Activated CD4-positive, alpha-beta memory T cell treated with anti-CD3 and anti-CD28 coated beads, Interleukin-2, amount 10 ng/mL, durations not matched to agents 7 days and 5 days (primary cell): ENCODE data around the gene HSD17B1. TPM values are rescaled to one million over a fixed set of nuclear protein-coding genes. Genes with fewer than 3 reads are reported as not detected.
"Not testable (repeated sequence)": the region's sequence is repeated elsewhere in the genome, so short reads cannot be mapped to it uniquely, and the experiment has no call there.

Source experiments
- CTCF ChIA-PET: fragments of 350-600 bp; sonication (Branson Sonifier 250); formaldehyde crosslinking; loops from one replicate; lab custom pipeline; 2021; ENCODE audit warnings: antibody characterized with exemption, inconsistent platforms; lab: Charles Lee
- POLR2A ChIA-PET: fragments of 350-600 bp; sonication (Branson Sonifier 250); formaldehyde crosslinking; loops from one replicate; lab custom pipeline; 2021; ENCODE audit warnings: antibody characterized with exemption; lab: Charles Lee
- DNase-seq: peaks from one replicate; pipeline ENCODE4 v3.0.0-alpha.2; 2020
- H3K27ac Mint-ChIP-seq: one replicate; pipeline ENCODE4 v1.8.0; 2021; ENCODE audit warnings: mild to moderate bottlenecking, mixed read lengths
- H3K27me3 Mint-ChIP-seq: one replicate; pipeline ENCODE4 v1.8.0; 2021; ENCODE audit warnings: mixed read lengths
- H3K36me3 Mint-ChIP-seq: one replicate; pipeline ENCODE4 v1.8.0; 2021; ENCODE audit warnings: low read depth, mixed read lengths
- H3K4me1 Mint-ChIP-seq: one replicate; pipeline ENCODE4 v1.8.0; 2021; ENCODE audit warnings: mixed read lengths
- H3K4me3 Mint-ChIP-seq: one replicate; pipeline ENCODE4 v1.8.0; 2021; ENCODE audit warnings: mild to moderate bottlenecking, mixed read lengths
- H3K9me3 Mint-ChIP-seq: one replicate; pipeline ENCODE4 v1.8.0; 2021; ENCODE audit warnings: mixed read lengths
- total RNA-seq, 2 experiments: library from RNA; stranded (reverse); gene quantifications; one replicate each; pipeline ENCODE4 v1.2.3, GENCODE V29; 2021

HSD17B1 gene
- total RNA-seq, 2 experiments from 2014 or later: 0.73 to 0.76 TPM

GRCh38 chr17:42554250-42555121, 1.8 kb downstream of the HSD17B1 start:
- no peaks in the 10 kb centered on the region for H3K9me3 Mint-ChIP-seq
- H3K4me1 Mint-ChIP-seq: peaks cover 22% of the 10 kb centered on the region
- CTCF ChIA-PET: interaction anchor here (1.2 to 2.1 kb wide), 3 partner anchors 14 to 24 kb away, joined by 3 to 12 read pairs (median 6); partner anchors contain the start of gene PSMC3IP
- peak; percentile 82 for DNase-seq
- H3K27me3 Mint-ChIP-seq: no peaks in the 10 kb centered on the region
- POLR2A ChIA-PET: interaction anchor here (0.7 to 2.2 kb wide), 10 partner anchors 8 to 266 kb away, joined by 3 to 23 read pairs (median 6); partner anchors contain the start of genes MLX, NAGLU, PSMC3IP and STAT3
- H3K27ac Mint-ChIP-seq: peak overlapping the region; percentile 87
- H3K36me3 Mint-ChIP-seq: no peaks in the 10 kb centered on the region
- peak overlapping the region; percentile 91 for H3K4me3 Mint-ChIP-seq

GRCh38 chr17:42555122-42555622, 2.4 kb downstream of the HSD17B1 start:
- CTCF ChIA-PET: interaction anchor here (1.2 to 2.1 kb wide), 3 partner anchors 14 to 25 kb away, joined by 3 to 12 read pairs (median 6); partner anchors contain the start of gene PSMC3IP

GRCh38 chr17:42555961-42556617, 3.4 kb downstream of the HSD17B1 start:
- DNase-seq, H3K27me3 Mint-ChIP-seq, POLR2A ChIA-PET, H3K27ac Mint-ChIP-seq, H3K36me3 Mint-ChIP-seq, H3K4me3 Mint-ChIP-seq, H3K9me3 Mint-ChIP-seq: not testable (repeated sequence)
- H3K4me1 Mint-ChIP-seq: peaks cover 30% of the 10 kb centered on the region
- CTCF ChIA-PET: interaction anchor here (1.8 kb wide), 1 partner anchor 22 kb away, joined by 12 read pairs; the partner anchor contains the start of gene PSMC3IP

More at GRCh38 chr17:42555122-42555622, 2.4 kb downstream of the HSD17B1 start:
- POLR2A ChIA-PET: interaction anchor here (0.7 to 2.2 kb wide), 10 partner anchors 8 to 267 kb away, joined by 3 to 23 read pairs (median 6); partner anchors contain the start of genes MLX, NAGLU, PSMC3IP and STAT3
- no peaks in the 10 kb centered on the region for H3K27me3 Mint-ChIP-seq
- DNase-seq: no peak
- no peaks in the 10 kb centered on the region for H3K9me3 Mint-ChIP-seq
- peak overlapping the region; percentile 91 for H3K4me3 Mint-ChIP-seq
- H3K4me1 Mint-ChIP-seq: peaks cover 24% of the 10 kb centered on the region
- peak overlapping the region; percentile 72 for H3K27ac Mint-ChIP-seq
- H3K36me3 Mint-ChIP-seq: no peaks in the 10 kb centered on the region

GRCh38 chr17:42559075-42559474, 6.4 kb downstream of the HSD17B1 start:
- Mint-ChIP-seq H3K36me3 (peaks cover 15% of the 10 kb centered on the region), H3K9me3 (no peaks in the 10 kb centered on the region), H3K27me3 (no peaks in the 10 kb centered on the region), H3K4me1 (peaks cover 46% of the 10 kb centered on the region), H3K27ac (no peak overlapping the region), H3K4me3 (no peak overlapping the region)
- ChIA-PET POLR2A (interaction anchor here (0.7 to 1.3 kb wide), 3 partner anchors 11 to 49 kb away, joined by 3 to 5 read pairs (median 3); no protein-coding TSS in a partner anchor), CTCF (interaction anchor here (1.0 to 2.2 kb wide), 2 partner anchors 11 to 19 kb away, joined by 3 to 6 read pairs; no protein-coding TSS in a partner anchor)
- DNase-seq: no peak

- H3K27ac Mint-ChIP-seq: peak overlapping the region; percentile 28
- POLR2A ChIA-PET: no interaction called here
Measured at GRCh38 chr17:42560246-42560645, 7.5 kb downstream of the HSD17B1 start.

GRCh38 chr17:42561897-42562387, 9.2 kb downstream of the HSD17B1 start, which contains the start of gene COASY:
Gene COASY (plus strand): TSS chr17:42562148. CDS start chr17:42562623, 475 bp downstream.
- Mint-ChIP-seq H3K36me3 (peaks cover 29% of the 10 kb centered on the region), H3K4me3 (peak within 1 kb of the TSS; percentile 96), H3K4me1 (peaks cover 44% of the 10 kb centered on the region), H3K9me3 (no peaks in the 10 kb centered on the region), H3K27ac (peak within 1 kb of the TSS; percentile 96), H3K27me3 (no peaks in the 10 kb centered on the region)
- DNase-seq: peak; percentile 95
- ChIA-PET CTCF (no interaction called here), POLR2A (interaction anchor here (1.3 to 7.7 kb wide), 3 partner anchors 16 to 47 kb away, joined by 3 to 109 read pairs (median 4); partner anchors contain the start of genes NAGLU, PSMC3IP, RETREG3 and TUBG1)

More at GRCh38 chr17:42560246-42560645, 7.5 kb downstream of the HSD17B1 start:
- peaks cover 22% of the 10 kb centered on the region for H3K36me3 Mint-ChIP-seq
- DNase-seq: no peak
- CTCF ChIA-PET: no interaction called here
- peak overlapping the region; percentile 64 for H3K4me3 Mint-ChIP-seq
- peaks cover 43% of the 10 kb centered on the region for H3K4me1 Mint-ChIP-seq
- no peaks in the 10 kb centered on the region for H3K27me3 Mint-ChIP-seq
- H3K9me3 Mint-ChIP-seq: no peaks in the 10 kb centered on the region

GRCh38 chr17:42562388-42563142, 9.8 kb downstream of the HSD17B1 start:
- peaks cover 44% of the 10 kb centered on the region for H3K4me1 Mint-ChIP-seq
- CTCF ChIA-PET: interaction anchor here (0.6 to 2.7 kb wide), 2 partner anchors 16 to 657 kb away, joined by 4 to 11 read pairs; partner anchors contain the start of gene PSMC3IP
- DNase-seq: no peak
- H3K4me3 Mint-ChIP-seq: peak overlapping the region; percentile 96
- H3K9me3 Mint-ChIP-seq: no peaks in the 10 kb centered on the region
- H3K27me3 Mint-ChIP-seq: no peaks in the 10 kb centered on the region
- peaks cover 33% of the 10 kb centered on the region for H3K36me3 Mint-ChIP-seq
- H3K27ac Mint-ChIP-seq: peak overlapping the region; percentile 96
- POLR2A ChIA-PET: interaction anchor here (1.0 to 7.7 kb wide), 4 partner anchors 8 to 46 kb away, joined by 3 to 109 read pairs (median 4); partner anchors contain the start of genes NAGLU, PSMC3IP, RETREG3 and TUBG1

- peak overlapping the region; percentile 47 for H3K27ac Mint-ChIP-seq
- peaks cover 37% of the 10 kb centered on the region for H3K36me3 Mint-ChIP-seq
- no peaks in the 10 kb centered on the region for H3K27me3 Mint-ChIP-seq
- no peak for DNase-seq
- ChIA-PET POLR2A (interaction anchor here (1.0 to 7.7 kb wide), 3 partner anchors 8 to 27 kb away, joined by 3 to 109 read pairs (median 3); partner anchors contain the start of genes NAGLU and PSMC3IP), CTCF (interaction anchor here (0.6 to 2.7 kb wide), 2 partner anchors 15 to 657 kb away, joined by 4 to 11 read pairs; partner anchors contain the start of gene PSMC3IP)
- H3K4me3 Mint-ChIP-seq: peak overlapping the region; percentile 96
- H3K9me3 Mint-ChIP-seq: no peaks in the 10 kb centered on the region
- H3K4me1 Mint-ChIP-seq: peaks cover 49% of the 10 kb centered on the region
Measured at GRCh38 chr17:42563143-42563509, 10.4 kb downstream of the HSD17B1 start.

GRCh38 chr17:42563543-42563942, 10.8 kb downstream of the HSD17B1 start:
- no peak for DNase-seq
- no peaks in the 10 kb centered on the region for H3K9me3 Mint-ChIP-seq
- CTCF ChIA-PET: interaction anchor here (0.6 to 2.7 kb wide), 2 partner anchors 15 to 656 kb away, joined by 4 to 11 read pairs; partner anchors contain the start of gene PSMC3IP
- peak overlapping the region; percentile 50 for H3K27ac Mint-ChIP-seq
- peaks cover 37% of the 10 kb centered on the region for H3K36me3 Mint-ChIP-seq
- POLR2A ChIA-PET: interaction anchor here (1.0 to 7.7 kb wide), 2 partner anchors 9 to 14 kb away, joined by 3 to 109 read pairs; partner anchors contain the start of gene PSMC3IP
- H3K27me3 Mint-ChIP-seq: no peaks in the 10 kb centered on the region
- H3K4me3 Mint-ChIP-seq: peak overlapping the region; percentile 96
- H3K4me1 Mint-ChIP-seq: peaks cover 51% of the 10 kb centered on the region

- peaks cover 39% of the 10 kb centered on the region for H3K36me3 Mint-ChIP-seq
- no peaks in the 10 kb centered on the region for H3K9me3 Mint-ChIP-seq
- peak overlapping the region; percentile 50 for H3K27ac Mint-ChIP-seq
- ChIA-PET CTCF (interaction anchor here (2.7 kb wide), 1 partner anchor 14 kb away, joined by 11 read pairs; the partner anchor contains the start of gene PSMC3IP), POLR2A (interaction anchor here (1.5 to 7.7 kb wide), 2 partner anchors 9 to 14 kb away, joined by 7 to 109 read pairs; partner anchors contain the start of gene PSMC3IP)
- DNase-seq: no peak
- peaks cover 55% of the 10 kb centered on the region for H3K4me1 Mint-ChIP-seq
- H3K4me3 Mint-ChIP-seq: peak overlapping the region; percentile 96
- H3K27me3 Mint-ChIP-seq: no peaks in the 10 kb centered on the region
Measured at GRCh38 chr17:42563950-42564349, 11.2 kb downstream of the HSD17B1 start.
